Kidney (tissue), 14 donors: ENCODE data around the gene TMEM69. TPM values are rescaled to one million over a fixed set of nuclear protein-coding genes. Genes with fewer than 3 reads are reported as not detected.
"Not testable (repeated sequence)": the region's sequence is repeated elsewhere in the genome, so short reads cannot be mapped to it uniquely, and the experiment has no call there.

Experiments used
- DNase-seq, 5 donors: peaks; one replicate each; pipeline ENCODE4 v3.0.0-alpha.2; 2013 to 2020
- FAIRE-seq: peaks from 2 replicates; lab custom pipeline; 2012; peaks lifted over from hg19 to GRCh38; lab: Jason Lieb, UNC
- H3K27ac ChIP-seq, 2 donors: one replicate each; pipeline ENCODE4 v1.7.0; 2013; ENCODE audit warnings: low read depth in 2 of 2, low read length in 2 of 2, inconsistent platforms in 1 of 2
- H3K27me3 ChIP-seq: one replicate; pipeline ENCODE4 v1.7.1; 2013; ENCODE audit warnings: low read length, inconsistent platforms; ENCODE audit not compliant: control insufficient read depth, insufficient read depth
- H3K36me3 ChIP-seq, 3 donors: one replicate each; pipeline versions ENCODE4 v1.7.0 to v1.7.1; 2013; ENCODE audit warnings: low read length in 3 of 3, control low read depth in 1 of 3, inconsistent platforms in 1 of 3; ENCODE audit not compliant: insufficient read depth in 3 of 3, control insufficient read depth in 2 of 3
- H3K4me1 ChIP-seq, 3 donors: one replicate each; pipeline versions ENCODE4 v1.7.0 to v1.7.1; 2013; ENCODE audit warnings: low read length in 3 of 3, inconsistent platforms in 1 of 3, low read depth in 1 of 3; ENCODE audit not compliant: control insufficient read depth in 2 of 3, insufficient read depth in 2 of 3
- H3K4me3 ChIP-seq, 3 donors: one replicate each; pipeline versions ENCODE4 v1.7.0 to v1.8.1; 2013; ENCODE audit warnings: low read length in 3 of 3, control low read depth in 1 of 3, inconsistent platforms in 1 of 3
- H3K9ac ChIP-seq, 3 donors: one replicate each; pipeline versions ENCODE4 v1.7.0 to v1.7.1; 2013; ENCODE audit warnings: low read length in 3 of 3, control low read depth in 1 of 3, inconsistent platforms in 1 of 3
- H3K9me3 ChIP-seq, 3 donors: one replicate each; pipeline versions ENCODE4 v1.7.0 to v1.7.1; 2013; ENCODE audit warnings: low read length in 3 of 3, control low read depth in 1 of 3, inconsistent platforms in 1 of 3; ENCODE audit not compliant: control insufficient read depth in 2 of 3, insufficient read depth in 1 of 3
- CTCF ChIP-seq: IDR thresholded peaks from 3 replicates; pipeline ENCODE4 v1.5.1; 2012; ENCODE audit warnings: mild to moderate bottlenecking, moderate library complexity, borderline replicate concordance; ENCODE audit not compliant: insufficient read depth; ENCODE audit errors: extremely low read depth
- intact Hi-C: fragments of 100-400 bp; cut with DNase I; formaldehyde crosslinking; loops from one replicate; pipeline ENCODE4 v1.11.1; 2022
- polyA plus RNA-seq: library from polyadenylated mRNA; stranded (reverse); fragments of 350-450 nt; fragmentation: Illumina TruSeq; extraction: RNeasy Lipid Tissue Mini Kit (QIAGEN cat#74804); gene quantifications from one replicate; pipeline ENCODE4 v1.2.3, GENCODE V29; 2014; ENCODE audit warnings: low read depth, low replicate concordance; ENCODE audit not compliant: insufficient read depth
- total RNA-seq: library from RNA; stranded (reverse); fragmentation: NEBNext Ultra II Directional; extraction: Animal tissue kit (Norgen Biotek cat#: 25700); gene quantifications from one replicate; pipeline ENCODE4 v1.2.1, GENCODE V29; 2021
- donor health status: control.
- donor health status: control.
- donor health status: control.
- donor health status: control.
- donor health status: control.
- donor health status: DM: yes; HTN: yes; CAD: no.
- donor health status: Normal renal cell carcinoma (clear cell type).

TMEM69 gene
- total and polyA plus RNA-seq, 2 donors from 2014 or later: 21.7 to 23.1 TPM

GRCh38 chr1:45669859-45670655 is 17.9 kb upstream of the TMEM69 start:
- no peak overlapping the region for H3K27ac ChIP-seq
- intact Hi-C loops: no loop called here
- TF ChIP-seq CTCF: no peak
- FAIRE-seq (no peak), DNase-seq (no peak)
- no peak overlapping the region for H3K4me3 ChIP-seq
- H3K4me1 ChIP-seq: peaks cover 0 to 24% (median 19%) of the 10 kb centered on the region in 3 donors
- H3K27me3 ChIP-seq: no peaks in the 10 kb centered on the region
- no peaks in the 10 kb centered on the region for H3K9me3 ChIP-seq
- H3K9ac ChIP-seq: no peak overlapping the region
- no peaks in the 10 kb centered on the region for H3K36me3 ChIP-seq

- peaks cover 0 to 21% (median 13%) of the 10 kb centered on the region in 3 donors for H3K4me1 ChIP-seq
- H3K9ac ChIP-seq: no peak overlapping the region
- no peaks in the 10 kb centered on the region for H3K9me3 ChIP-seq
- TF ChIP-seq CTCF: no peak
- no peak overlapping the region for H3K27ac ChIP-seq
- DNase-seq (no peak), FAIRE-seq (no peak)
- no peak overlapping the region for H3K4me3 ChIP-seq
- no peaks in the 10 kb centered on the region for H3K36me3 ChIP-seq
- intact Hi-C loops: no loop called here
- no peaks in the 10 kb centered on the region for H3K27me3 ChIP-seq
Measured at GRCh38 chr1:45673956-45674355, 14.0 kb upstream of the TMEM69 start.

- intact Hi-C loops: no loop called here
- no peaks in the 10 kb centered on the region for H3K27me3 ChIP-seq
- H3K36me3 ChIP-seq: no peaks in the 10 kb centered on the region
- H3K9me3 ChIP-seq: no peaks in the 10 kb centered on the region
- H3K9ac ChIP-seq: no peak overlapping the region
- DNase-seq (no peak), FAIRE-seq (no peak)
- peaks cover 0 to 21% (median 13%) of the 10 kb centered on the region in 3 donors for H3K4me1 ChIP-seq
- no peak overlapping the region for H3K27ac ChIP-seq
- no peak overlapping the region for H3K4me3 ChIP-seq
- TF ChIP-seq CTCF: no peak
Measured at GRCh38 chr1:45674478-45674877, 13.5 kb upstream of the TMEM69 start.

- H3K27me3 ChIP-seq, H3K4me3 ChIP-seq, H3K9me3 ChIP-seq, H3K36me3 ChIP-seq, intact Hi-C loops, H3K27ac ChIP-seq, FAIRE-seq, H3K9ac ChIP-seq, DNase-seq: not testable (repeated sequence)
- peaks cover 0 to 21% (median 10%) of the 10 kb centered on the region in 3 donors for H3K4me1 ChIP-seq
Measured at GRCh38 chr1:45676553-45676952, 11.4 kb upstream of the TMEM69 start.
